HepG2 (cell line): ENCODE results near the gene TMEM41B. TPM values are rescaled to one million over a fixed set of nuclear protein-coding genes. Genes with fewer than 3 reads are reported as not detected.
A peak's percentile ranks its signal among the peaks of the same experiment; 100 is the strongest.

Experiments
- CHD4 ChIP-seq: fragments of 200-600 bp; sonication (generic); IDR thresholded peaks from 2 replicates; pipeline ENCODE4 v1.7.0; 2017; ENCODE audit warnings: mild to moderate bottlenecking, low read length, borderline replicate concordance
- DR1 ChIP-seq: sonication (generic); formaldehyde crosslinking; IDR thresholded peaks from 2 replicates; pipeline ENCODE4 v1.8.0; 2021; ENCODE audit warnings: mild to moderate bottlenecking, missing genetic modification reagents, inconsistent platforms
- GTF3A ChIP-seq: sonication (generic); formaldehyde crosslinking; conservative IDR thresholded peaks from 2 replicates; pipeline ENCODE4 v1.4.0; 2020; ENCODE audit warnings: mild to moderate bottlenecking, missing genetic modification reagents
- JARID2 ChIP-seq: sonication (generic); formaldehyde crosslinking; IDR thresholded peaks from 2 replicates; pipeline ENCODE4 v1.8.1; 2023; ENCODE audit warnings: missing genetic modification reagents, inconsistent platforms; ENCODE audit not compliant: insufficient replicate concordance
- MEIS1 ChIP-seq: sonication (generic); formaldehyde crosslinking; IDR thresholded peaks from 2 replicates; pipeline ENCODE4 v1.9.0; 2021; ENCODE audit warnings: mild to moderate bottlenecking, missing genetic modification reagents, moderate library complexity, borderline replicate concordance
- NBN ChIP-seq: fragments of 450-650 bp; conservative IDR thresholded peaks from 2 replicates; pipeline ENCODE4 v1.6.1; 2017
- NFAT5 ChIP-seq: sonication (generic); formaldehyde crosslinking; IDR thresholded peaks from 2 replicates; pipeline ENCODE4 v1.4.0; 2020; ENCODE audit warnings: missing genetic modification reagents
- NFYB ChIP-seq: sonication (generic); formaldehyde crosslinking; IDR thresholded peaks from 2 replicates; pipeline ENCODE4 v1.4.0; 2020; ENCODE audit warnings: missing genetic modification reagents
- TAF1 ChIP-seq: sonication (generic); formaldehyde crosslinking; IDR thresholded peaks from 2 replicates; pipeline ENCODE4 v1.4.0; 2020; ENCODE audit warnings: missing genetic modification reagents
- XBP1 ChIP-seq: sonication (generic); formaldehyde crosslinking; IDR thresholded peaks from 2 replicates; pipeline ENCODE4 v1.5.0; 2020; ENCODE audit warnings: missing genetic modification reagents
- YEATS4 ChIP-seq: sonication (generic); formaldehyde crosslinking; IDR thresholded peaks from 2 replicates; pipeline ENCODE4 v1.4.0; 2020; ENCODE audit warnings: missing genetic modification reagents, borderline replicate concordance
- ZBTB14 ChIP-seq: sonication (generic); formaldehyde crosslinking; IDR thresholded peaks from 2 replicates; pipeline ENCODE4 v1.4.0; 2020; ENCODE audit warnings: missing genetic modification reagents
- ZBTB8A ChIP-seq: sonication (generic); formaldehyde crosslinking; IDR thresholded peaks from 2 replicates; pipeline ENCODE4 v1.4.0; 2020; ENCODE audit warnings: mild to moderate bottlenecking, low read depth, missing genetic modification reagents, borderline replicate concordance
- ZNF205 ChIP-seq: IDR thresholded peaks from 2 replicates; pipeline ENCODE4 v1.6.1; 2018; ENCODE audit warnings: missing biosample characterization, missing genetic modification reagents
- ZNF549 ChIP-seq: sonication (generic); formaldehyde crosslinking; IDR thresholded peaks from 2 replicates; pipeline ENCODE4 v1.5.0; 2020; ENCODE audit warnings: missing genetic modification reagents
- ZNF574 ChIP-seq: sonication (generic); formaldehyde crosslinking; IDR thresholded peaks from 2 replicates; pipeline ENCODE4 v1.4.0; 2020; ENCODE audit warnings: missing genetic modification reagents
- ZNF709 ChIP-seq: sonication (generic); formaldehyde crosslinking; IDR thresholded peaks from 2 replicates; pipeline ENCODE4 v1.5.0; 2020; ENCODE audit warnings: mild to moderate bottlenecking, missing genetic modification reagents
- ZNF740 ChIP-seq: sonication (generic); formaldehyde crosslinking; IDR thresholded peaks from 2 replicates; pipeline ENCODE4 v1.4.0; 2020; ENCODE audit warnings: missing genetic modification reagents
- ZNF746 ChIP-seq: sonication (generic); formaldehyde crosslinking; IDR thresholded peaks from 2 replicates; pipeline ENCODE4 v1.8.0; 2022; ENCODE audit warnings: mild to moderate bottlenecking, missing genetic modification reagents
- polyA plus RNA-seq, 8 experiments: library from polyadenylated mRNA; depleted of rRNA in 3 of 8; stranded (reverse) in 7 of 8; unstranded in 1 of 8; fragments of >200 nt; fragmentation: Illumina TruSeq in 4 of 8; extraction: Trizol in 4 of 8; gene quantifications; 2 replicates each; pipeline versions ENCODE4 v1.2.1 to v1.2.3, GENCODE V29; 2011 to 2016; ENCODE audit warnings: low read depth in 4 of 8, missing spikeins in 1 of 8, mixed read lengths in 1 of 8; ENCODE audit not compliant: insufficient read depth in 1 of 8
- total RNA-seq, 5 experiments: library from RNA; depleted of rRNA; stranded (reverse); fragments of >200 nt; fragmentation: Illumina TruSeq; extraction: Trizol; gene quantifications; 2 replicates each; pipeline ENCODE4 v1.2.3, GENCODE V29; 2016; ENCODE audit warnings: low read depth in 1 of 5

Gene TMEM41B
- total and polyA plus RNA-seq, 2 of the 13 experiments (the other 11 are each of a cell fraction or from before 2014, with no cell fraction given) = 36.8 to 48.1 TPM

GRCh38 chr11:9314291-9315077, at the start of gene TMEM41B (continued):
- no peak; the same call in 1 of the 2 replicates for TF ChIP-seq ZNF746 (CRISPR knock-in tag)
- peak; percentile 90 for TF ChIP-seq ZNF574 (CRISPR knock-in tag)
- TF ChIP-seq NFAT5 = no peak
- TF ChIP-seq TAF1 (CRISPR knock-in tag) = peak; percentile 95
- TF ChIP-seq CHD4 = 0 out of 2 replicates have a peak, but pooled peaks have one; percentile 34
- no peak; the same call in 1 of the 2 replicates for TF ChIP-seq MEIS1 (CRISPR knock-in tag)
- peak; percentile 76 for TF ChIP-seq DR1
- no peak; the same call in 1 of the 2 replicates for TF ChIP-seq ZNF709 (CRISPR knock-in tag)
- no peak; the same call in 1 of the 2 replicates for TF ChIP-seq ZBTB14 (CRISPR knock-in tag)
- TF ChIP-seq ZNF740 (CRISPR knock-in tag) = no peak; the same call in 1 of the 2 replicates
- TF ChIP-seq JARID2 (CRISPR knock-in tag) = no peak
- 0 out of 2 replicates have a peak, but pooled peaks have one; percentile 35 for TF ChIP-seq XBP1 (CRISPR knock-in tag)
- TF ChIP-seq NBN = no peak
- peak; percentile 69 for TF ChIP-seq YEATS4 (CRISPR knock-in tag)
- TF ChIP-seq ZNF205 (CRISPR knock-in tag) = 0 out of 2 replicates have a peak, but pooled peaks have one; percentile 20
- no peak for TF ChIP-seq ZNF549 (CRISPR knock-in tag)
- no peak for TF ChIP-seq GTF3A (CRISPR knock-in tag)
- TF ChIP-seq ZBTB8A (CRISPR knock-in tag) = no peak
- peak; percentile 75 for TF ChIP-seq NFYB (CRISPR knock-in tag)
